ENCODE measurements around the gene ARHGAP12.
A peak's percentile ranks its signal among the peaks of the same experiment; 100 is the strongest.

Gene ARHGAP12

DNA sequence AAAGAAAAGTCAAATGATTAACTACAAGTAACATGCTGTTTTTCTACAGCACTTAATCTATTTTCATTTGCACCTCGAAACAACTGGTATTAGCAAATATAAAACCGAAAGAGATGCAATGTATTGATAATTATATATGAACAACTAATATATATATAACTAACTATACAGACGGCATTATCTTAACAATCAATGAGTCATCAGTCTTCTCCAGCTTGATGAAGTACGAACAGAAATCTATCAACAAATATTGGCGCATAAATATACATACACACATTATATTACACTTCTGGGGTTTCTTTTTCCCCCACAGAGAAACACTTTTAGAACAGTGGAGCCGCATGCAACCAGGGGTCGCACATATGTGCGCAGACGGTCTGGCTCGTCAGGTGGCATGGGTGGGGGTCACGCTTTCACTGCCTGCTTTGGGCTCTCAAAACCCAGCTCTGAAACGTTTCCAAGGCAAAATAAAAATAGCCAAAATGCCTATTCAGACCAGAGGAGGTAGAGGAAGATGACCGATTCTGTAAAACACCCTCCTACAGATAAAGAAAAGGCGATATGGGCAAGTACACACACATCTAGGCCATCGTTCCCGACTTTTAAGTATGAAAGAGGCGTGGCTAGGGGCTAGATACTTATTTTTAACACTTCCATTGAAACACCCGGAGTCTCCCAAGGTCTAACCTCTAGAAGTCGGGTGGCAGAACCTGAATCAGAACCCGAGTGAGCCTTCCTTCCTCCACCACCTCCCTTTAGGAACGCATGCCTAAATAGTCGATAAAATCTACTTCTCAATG, 1.7 kb downstream of the ARHGAP12 start:
- DNase-seq (ENCODE audit: low spot score) (no peak), ATAC-seq (ENCODE audit: low read depth) (no peak)
- Histone ChIP-seq H3K4me3 (ENCODE audit: severe bottlenecking) (peak overlapping the region; percentile 85), H3K4me1 (ENCODE audit: insufficient read depth, poor library complexity, severe bottlenecking) (peaks cover 17% of the 10 kb centered on the region), H3K9me3 (ENCODE audit: severe bottlenecking) (no peaks in the 10 kb centered on the region), H3K27me3 (ENCODE audit: insufficient read depth, poor library complexity, severe bottlenecking) (no peaks in the 10 kb centered on the region), H3K36me3 (ENCODE audit: low read depth) (no peaks in the 10 kb centered on the region; the same call in 1 of the 2 replicates), H3K27ac (ENCODE audit: poor library complexity, severe bottlenecking) (peak overlapping the region; percentile 73)
- TF ChIP-seq, protein P1, sequence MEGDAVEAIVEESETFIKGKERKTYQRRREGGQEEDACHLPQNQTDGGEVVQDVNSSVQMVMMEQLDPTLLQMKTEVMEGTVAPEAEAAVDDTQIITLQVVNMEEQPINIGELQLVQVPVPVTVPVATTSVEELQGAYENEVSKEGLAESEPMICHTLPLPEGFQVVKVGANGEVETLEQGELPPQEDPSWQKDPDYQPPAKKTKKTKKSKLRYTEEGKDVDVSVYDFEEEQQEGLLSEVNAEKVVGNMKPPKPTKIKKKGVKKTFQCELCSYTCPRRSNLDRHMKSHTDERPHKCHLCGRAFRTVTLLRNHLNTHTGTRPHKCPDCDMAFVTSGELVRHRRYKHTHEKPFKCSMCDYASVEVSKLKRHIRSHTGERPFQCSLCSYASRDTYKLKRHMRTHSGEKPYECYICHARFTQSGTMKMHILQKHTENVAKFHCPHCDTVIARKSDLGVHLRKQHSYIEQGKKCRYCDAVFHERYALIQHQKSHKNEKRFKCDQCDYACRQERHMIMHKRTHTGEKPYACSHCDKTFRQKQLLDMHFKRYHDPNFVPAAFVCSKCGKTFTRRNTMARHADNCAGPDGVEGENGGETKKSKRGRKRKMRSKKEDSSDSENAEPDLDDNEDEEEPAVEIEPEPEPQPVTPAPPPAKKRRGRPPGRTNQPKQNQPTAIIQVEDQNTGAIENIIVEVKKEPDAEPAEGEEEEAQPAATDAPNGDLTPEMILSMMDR (IDR thresholded peaks at IDR 0.05; ENCODE audit: poor library complexity, severe bottlenecking), result no peak

DNA sequence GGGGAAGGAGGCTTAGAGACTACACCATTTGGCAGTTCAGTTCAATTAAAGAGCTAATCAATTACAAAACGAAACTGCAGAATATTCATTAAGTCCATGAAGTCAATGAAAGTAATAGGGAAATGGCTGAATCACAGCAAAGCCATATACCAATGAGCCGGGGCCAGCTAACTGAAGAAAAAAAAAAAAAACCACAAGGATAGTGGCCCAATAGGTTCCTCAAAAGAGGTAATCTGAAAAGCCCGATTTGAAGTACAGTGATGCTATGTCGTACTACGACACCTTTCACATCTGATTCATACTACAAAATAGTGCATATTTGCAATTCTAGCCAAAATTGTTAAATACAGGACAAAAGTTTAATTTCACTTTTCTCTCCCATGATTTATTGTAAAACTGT, 2.5 kb downstream of the ARHGAP12 start:
- TF ChIP-seq, protein P1 (IDR thresholded peaks at IDR 0.05; ENCODE audit: poor library complexity, severe bottlenecking), result no peak
- peaks cover 17% of the 10 kb centered on the region for H3K4me1 ChIP-seq (ENCODE audit: insufficient read depth, poor library complexity, severe bottlenecking)
- H3K4me3 ChIP-seq (ENCODE audit: severe bottlenecking), result no peak overlapping the region

DNA sequence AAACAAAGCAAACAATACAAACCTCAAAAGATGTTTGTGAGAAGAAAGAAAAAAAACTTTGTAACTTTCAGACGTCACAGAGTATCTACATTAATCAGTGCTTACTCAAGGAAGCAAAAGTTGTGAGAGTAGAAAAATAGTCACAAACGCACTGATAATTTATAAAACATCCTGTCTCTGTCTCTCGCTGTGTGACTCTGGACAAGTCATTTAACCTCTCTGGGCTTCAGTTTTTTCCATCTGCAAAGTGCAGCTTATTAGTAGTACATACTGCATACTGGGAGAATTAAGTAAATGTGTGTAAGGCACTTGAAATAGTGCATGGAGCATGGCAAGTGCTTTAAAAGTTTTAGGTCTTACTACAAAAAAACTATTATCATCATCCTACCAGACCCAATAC, 3.8 kb downstream of the ARHGAP12 start:
- H3K36me3 ChIP-seq (ENCODE audit: low read depth), result no peaks in the 10 kb centered on the region; the same call in 1 of the 2 replicates
- H3K27ac ChIP-seq (ENCODE audit: poor library complexity, severe bottlenecking), result no peak overlapping the region
- H3K4me3 ChIP-seq (ENCODE audit: severe bottlenecking), result no peak overlapping the region
- ATAC-seq (ENCODE audit: low read depth) (no peak), DNase-seq (ENCODE audit: low spot score) (no peak)
- H3K4me1 ChIP-seq (ENCODE audit: insufficient read depth, poor library complexity, severe bottlenecking), result peaks cover 8% of the 10 kb centered on the region
- no peaks in the 10 kb centered on the region for H3K27me3 ChIP-seq (ENCODE audit: insufficient read depth, poor library complexity, severe bottlenecking)
- no peaks in the 10 kb centered on the region for H3K9me3 ChIP-seq (ENCODE audit: severe bottlenecking)
- TF ChIP-seq, protein P1 (IDR thresholded peaks at IDR 0.05; ENCODE audit: poor library complexity, severe bottlenecking), result no peak

More for the DNA sequence above, 2.5 kb downstream of the ARHGAP12 start:
- H3K27ac ChIP-seq (ENCODE audit: poor library complexity, severe bottlenecking), result no peak overlapping the region
- no peaks in the 10 kb centered on the region for H3K9me3 ChIP-seq (ENCODE audit: severe bottlenecking)
- no peak for ATAC-seq (ENCODE audit: low read depth)
- H3K36me3 ChIP-seq (ENCODE audit: low read depth), result no peaks in the 10 kb centered on the region; the same call in 1 of the 2 replicates
- H3K27me3 ChIP-seq (ENCODE audit: insufficient read depth, poor library complexity, severe bottlenecking), result no peaks in the 10 kb centered on the region
- DNase-seq (ENCODE audit: low spot score), result no peak

DNA sequence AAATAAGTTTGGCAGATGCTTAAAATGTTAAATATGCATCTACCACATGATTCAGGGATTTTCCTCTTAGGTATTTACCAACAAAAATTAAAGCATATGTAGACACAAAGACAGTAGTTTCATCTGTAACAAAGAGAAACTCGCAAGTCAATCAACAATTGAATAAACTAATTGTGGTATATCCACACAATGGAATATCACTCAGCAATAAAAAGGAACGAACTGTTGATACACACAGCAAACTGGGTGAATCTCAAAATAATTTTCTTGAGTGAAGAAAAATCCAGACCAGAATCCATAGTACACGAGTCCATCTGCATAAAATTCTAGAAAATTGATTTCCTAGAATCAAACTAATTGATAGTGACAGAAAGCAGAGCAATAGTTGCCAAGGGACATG, 5.2 kb downstream of the ARHGAP12 start:
- Histone ChIP-seq H3K4me1 (ENCODE audit: insufficient read depth, poor library complexity, severe bottlenecking) (peaks cover 8% of the 10 kb centered on the region), H3K27ac (ENCODE audit: poor library complexity, severe bottlenecking) (no peak overlapping the region), H3K9me3 (ENCODE audit: severe bottlenecking) (no peaks in the 10 kb centered on the region), H3K36me3 (ENCODE audit: low read depth) (no peaks in the 10 kb centered on the region; the same call in 1 of the 2 replicates), H3K4me3 (ENCODE audit: severe bottlenecking) (no peak overlapping the region), H3K27me3 (ENCODE audit: insufficient read depth, poor library complexity, severe bottlenecking) (no peaks in the 10 kb centered on the region)
- DNase-seq (ENCODE audit: low spot score) (no peak), ATAC-seq (ENCODE audit: low read depth) (no peak)
- TF ChIP-seq, protein P1 (IDR thresholded peaks at IDR 0.05; ENCODE audit: poor library complexity, severe bottlenecking), result no peak

DNA sequence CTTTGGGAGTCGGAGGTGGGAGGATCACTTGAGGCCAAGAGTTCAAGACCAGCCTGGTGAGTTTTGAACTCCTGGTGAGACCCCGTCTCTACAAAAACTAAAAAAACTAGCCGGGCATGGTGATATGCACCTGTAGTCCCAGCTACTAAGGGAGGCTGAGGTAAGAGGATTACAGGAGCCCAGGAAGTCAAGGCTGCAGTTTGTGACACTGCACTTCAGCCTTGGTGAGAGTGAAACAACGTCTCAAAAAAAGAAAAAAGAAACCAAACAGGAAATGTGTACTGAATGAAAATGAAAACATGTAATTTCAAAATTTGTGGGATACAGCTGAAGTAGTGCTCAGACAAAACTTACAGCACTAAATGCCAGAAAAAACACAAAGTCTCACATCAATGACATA, 7.6 kb downstream of the ARHGAP12 start:
- Histone ChIP-seq H3K27me3 (ENCODE audit: insufficient read depth, poor library complexity, severe bottlenecking) (no peaks in the 10 kb centered on the region), H3K4me3 (ENCODE audit: severe bottlenecking) (no peak overlapping the region), H3K9me3 (ENCODE audit: severe bottlenecking) (no peaks in the 10 kb centered on the region), H3K4me1 (ENCODE audit: insufficient read depth, poor library complexity, severe bottlenecking) (no peaks in the 10 kb centered on the region), H3K27ac (ENCODE audit: poor library complexity, severe bottlenecking) (no peak overlapping the region), H3K36me3 (ENCODE audit: low read depth) (no peaks in the 10 kb centered on the region; the same call in 1 of the 2 replicates)
- TF ChIP-seq, protein P1 (IDR thresholded peaks at IDR 0.05; ENCODE audit: poor library complexity, severe bottlenecking), result no peak
- ATAC-seq (ENCODE audit: low read depth) (no peak), DNase-seq (ENCODE audit: low spot score) (no peak)
